OCI-LY1 (cell line): Measurements from ENCODE around the gene ANKRD52.

ENCODE experiments used
- H2AFZ ChIP-seq: fragments of 200-600 bp; sonication (generic), shearing (Covaris generic); 2 replicates; pipeline ENCODE4 v1.6.0; 2014; ENCODE audit warnings: antibody characterized with exemption, mild to moderate bottlenecking, low read length
- H3F3A ChIP-seq: fragments of 200-600 bp; sonication (generic), shearing (Covaris generic); 2 replicates; pipeline ENCODE4 v1.6.0; 2014; ENCODE audit warnings: mild to moderate bottlenecking, antibody characterized with exemption, low read length, moderate library complexity; ENCODE audit not compliant: insufficient read depth
- H3K27ac ChIP-seq: fragments of 200-600 bp; sonication (generic); 2 replicates; pipeline ENCODE4 v1.5.1; 2014; ENCODE audit warnings: low read length, mixed run types, mild to moderate bottlenecking, low read depth; ENCODE audit not compliant: poor library complexity, severe bottlenecking
- H3K27me3 ChIP-seq: fragments of 200-600 bp; sonication (generic); 2 replicates; pipeline ENCODE4 v1.6.0; 2014; ENCODE audit warnings: antibody characterized with exemption, mild to moderate bottlenecking, low read length, moderate library complexity; ENCODE audit not compliant: insufficient read depth
- H3K36me3 ChIP-seq: fragments of 200-600 bp; sonication (generic); 2 replicates; pipeline ENCODE4 v1.6.1; 2014; ENCODE audit warnings: mild to moderate bottlenecking, antibody characterized with exemption, low read length, moderate library complexity, mixed read lengths; ENCODE audit not compliant: insufficient read depth
- H3K4me1 ChIP-seq: fragments of 200-600 bp; sonication (generic); 2 replicates; pipeline ENCODE4 v1.5.1; 2014; ENCODE audit warnings: mild to moderate bottlenecking, low read length, moderate library complexity; ENCODE audit not compliant: insufficient read depth, severe bottlenecking
- H3K4me2 ChIP-seq: fragments of 200-600 bp; sonication (generic), shearing (Covaris generic); 2 replicates; pipeline ENCODE4 v1.6.1; 2014; ENCODE audit warnings: low read length
- H3K4me3 ChIP-seq: fragments of 200-600 bp; sonication (generic); 2 replicates; pipeline ENCODE4 v1.5.1; 2014; ENCODE audit warnings: low read length, low read depth, mild to moderate bottlenecking, mixed read lengths; ENCODE audit not compliant: poor library complexity, severe bottlenecking
- H3K79me2 ChIP-seq: fragments of 200-600 bp; shearing (Covaris generic); 2 replicates; pipeline ENCODE4 v1.6.1; 2016; ENCODE audit warnings: mixed run types, low read length, mixed read lengths; ENCODE audit not compliant: insufficient read depth
- H3K9ac ChIP-seq: fragments of 200-600 bp; sonication (generic), shearing (Covaris generic); 2 replicates; pipeline ENCODE4 v1.6.1; 2014; ENCODE audit warnings: mild to moderate bottlenecking, low read length, mixed read lengths
- H3K9me2 ChIP-seq: fragments of 200-600 bp; sonication (generic), shearing (Covaris generic); 2 replicates; pipeline ENCODE4 v1.6.1; 2014; ENCODE audit warnings: low read depth, mild to moderate bottlenecking, low read length, mixed read lengths
- H3K9me3 ChIP-seq: fragments of 200-600 bp; shearing (Covaris generic); 2 replicates; pipeline ENCODE4 v1.6.1; 2014; ENCODE audit warnings: low read length, mixed read lengths
- H4K20me1 ChIP-seq: fragments of 200-600 bp; sonication (generic), shearing (Covaris generic); 2 replicates; pipeline ENCODE4 v1.6.0; 2016; ENCODE audit warnings: mild to moderate bottlenecking, low read length; ENCODE audit not compliant: insufficient read depth
- EZH2 ChIP-seq: fragments of 200-600 bp; sonication (generic), shearing (Covaris generic); IDR thresholded peaks from 2 replicates; pipeline ENCODE4 v1.8.0; 2017; ENCODE audit warnings: borderline replicate concordance, mixed run types, mild to moderate bottlenecking, antibody characterized with exemption, low read length, moderate library complexity, mixed read lengths
- TF ChIP-seq, protein P1 (sequence below): fragments of 200-600 bp; sonication (generic), shearing (Covaris generic); IDR thresholded peaks from 2 replicates; pipeline ENCODE4 v1.5.1; 2017; ENCODE audit warnings: mild to moderate bottlenecking, antibody characterized with exemption, low read length, moderate library complexity, mixed read lengths

ANKRD52 gene

DNA sequence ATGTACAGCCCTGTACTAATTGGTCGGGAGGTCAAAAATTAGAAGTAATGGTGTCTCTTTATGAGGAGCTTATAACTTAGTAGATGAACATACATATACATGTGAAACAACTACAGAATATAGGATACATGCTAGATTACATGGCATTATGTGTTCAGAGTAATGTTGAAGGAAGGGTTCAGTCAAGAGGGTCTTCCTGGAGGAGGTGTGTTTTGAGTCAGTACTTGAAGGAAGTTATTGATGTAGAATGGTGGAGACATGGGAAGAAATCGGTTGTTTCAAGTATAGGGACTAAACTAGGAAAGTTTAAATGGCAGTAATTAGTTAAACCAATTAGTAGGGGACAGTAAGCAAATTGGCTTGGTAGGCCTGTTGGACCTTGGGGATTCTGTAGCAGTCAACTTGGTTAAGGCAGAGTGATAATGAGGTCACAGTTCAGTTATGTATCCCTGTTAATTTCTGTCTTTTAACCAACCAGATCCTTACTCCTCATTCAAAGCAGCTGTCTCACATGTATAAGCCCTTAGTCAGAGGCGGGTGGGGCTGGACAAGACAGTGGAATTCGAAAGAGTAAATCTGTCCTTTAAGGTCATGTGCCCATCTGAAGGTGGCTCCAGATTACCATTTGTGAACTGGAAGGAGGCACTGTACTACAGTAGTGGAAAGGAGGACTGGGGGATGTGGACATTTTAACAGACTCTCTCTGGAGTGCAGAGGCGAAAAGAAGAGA lies 3.5 kb upstream of the ANKRD52 start:
- Histone ChIP-seq H3K36me3 (no peaks in the 10 kb centered on the region), H4K20me1 (no peaks in the 10 kb centered on the region), H3K27ac (no peak overlapping the region), H3K4me3 (no peak overlapping the region), H3K4me2 (no peak overlapping the region), H2AFZ (no peak overlapping the region), H3K27me3 (no peaks in the 10 kb centered on the region), H3K9ac (no peak overlapping the region), H3K9me2 (no peaks in the 10 kb centered on the region), H3F3A (no peaks in the 10 kb centered on the region), H3K4me1 (peaks cover 21% of the 10 kb centered on the region), H3K9me3 (no peaks in the 10 kb centered on the region), H3K79me2 (no peaks in the 10 kb centered on the region)
- TF ChIP-seq, protein P1, sequence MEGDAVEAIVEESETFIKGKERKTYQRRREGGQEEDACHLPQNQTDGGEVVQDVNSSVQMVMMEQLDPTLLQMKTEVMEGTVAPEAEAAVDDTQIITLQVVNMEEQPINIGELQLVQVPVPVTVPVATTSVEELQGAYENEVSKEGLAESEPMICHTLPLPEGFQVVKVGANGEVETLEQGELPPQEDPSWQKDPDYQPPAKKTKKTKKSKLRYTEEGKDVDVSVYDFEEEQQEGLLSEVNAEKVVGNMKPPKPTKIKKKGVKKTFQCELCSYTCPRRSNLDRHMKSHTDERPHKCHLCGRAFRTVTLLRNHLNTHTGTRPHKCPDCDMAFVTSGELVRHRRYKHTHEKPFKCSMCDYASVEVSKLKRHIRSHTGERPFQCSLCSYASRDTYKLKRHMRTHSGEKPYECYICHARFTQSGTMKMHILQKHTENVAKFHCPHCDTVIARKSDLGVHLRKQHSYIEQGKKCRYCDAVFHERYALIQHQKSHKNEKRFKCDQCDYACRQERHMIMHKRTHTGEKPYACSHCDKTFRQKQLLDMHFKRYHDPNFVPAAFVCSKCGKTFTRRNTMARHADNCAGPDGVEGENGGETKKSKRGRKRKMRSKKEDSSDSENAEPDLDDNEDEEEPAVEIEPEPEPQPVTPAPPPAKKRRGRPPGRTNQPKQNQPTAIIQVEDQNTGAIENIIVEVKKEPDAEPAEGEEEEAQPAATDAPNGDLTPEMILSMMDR = no peak
- TF ChIP-seq EZH2 = no peak

DNA sequence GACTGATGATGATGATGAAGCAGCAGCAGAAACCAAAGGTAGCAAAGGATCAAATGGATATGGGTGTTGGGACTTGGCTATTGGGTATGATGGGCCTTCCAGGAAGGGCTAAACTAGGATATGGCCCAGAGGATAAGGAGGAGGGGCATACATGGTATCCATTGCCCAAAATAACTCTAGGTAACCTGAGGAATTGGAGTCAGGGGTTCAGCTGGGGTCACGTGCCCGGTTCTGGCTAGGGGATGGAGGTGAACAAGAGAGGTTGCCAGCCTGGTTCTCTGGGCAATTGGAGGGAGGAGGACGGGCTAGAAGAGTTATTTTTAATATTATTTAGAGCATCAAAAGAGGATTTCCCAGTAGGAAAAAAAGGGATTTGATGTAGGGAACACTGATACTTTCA lies 2.7 kb upstream of the ANKRD52 start:
- TF ChIP-seq EZH2 = no peak
- TF ChIP-seq, protein P1 = no peak
- H2AFZ ChIP-seq = no peak overlapping the region
- H3K27me3 ChIP-seq = no peaks in the 10 kb centered on the region
- no peaks in the 10 kb centered on the region for H4K20me1 ChIP-seq
- H3K9me2 ChIP-seq = no peaks in the 10 kb centered on the region
- H3F3A ChIP-seq = no peaks in the 10 kb centered on the region
- no peaks in the 10 kb centered on the region for H3K9me3 ChIP-seq
- no peak overlapping the region for H3K4me2 ChIP-seq
- no peak overlapping the region for H3K9ac ChIP-seq
- peaks cover 23% of the 10 kb centered on the region for H3K4me1 ChIP-seq
- peaks cover 5% of the 10 kb centered on the region; the same call in 1 of the 2 replicates for H3K36me3 ChIP-seq
- H3K27ac ChIP-seq = no peak overlapping the region
- H3K4me3 ChIP-seq = no peak overlapping the region
- H3K79me2 ChIP-seq = no peaks in the 10 kb centered on the region

DNA sequence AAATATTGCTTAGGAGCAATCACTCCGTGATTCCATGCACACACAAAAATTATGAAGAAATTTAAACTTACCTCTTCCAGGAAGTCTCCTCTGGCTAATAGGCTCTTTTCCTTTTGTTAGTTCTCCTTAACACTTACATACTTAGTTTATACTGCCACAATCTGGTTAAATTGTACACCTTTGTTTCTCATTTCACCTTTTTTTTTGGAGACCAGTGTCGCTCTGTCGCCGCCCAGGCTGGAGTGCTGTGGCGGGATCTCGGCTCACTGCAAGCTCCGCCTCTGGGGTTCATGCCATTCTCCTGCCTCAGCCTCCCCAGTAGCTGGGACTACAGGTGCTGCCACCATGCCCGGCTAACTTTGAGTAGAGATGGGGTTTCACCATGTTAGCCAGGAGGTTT lies 2.2 kb upstream of the ANKRD52 start:
- Histone ChIP-seq H3K9ac (no peak overlapping the region), H3K27ac (no peak overlapping the region), H3K4me2 (no peak overlapping the region), H2AFZ (no peak overlapping the region), H3F3A (no peaks in the 10 kb centered on the region), H4K20me1 (no peaks in the 10 kb centered on the region), H3K36me3 (peaks cover 11% of the 10 kb centered on the region; the same call in 1 of the 2 replicates), H3K27me3 (no peaks in the 10 kb centered on the region), H3K9me3 (no peaks in the 10 kb centered on the region), H3K9me2 (no peaks in the 10 kb centered on the region), H3K79me2 (no peaks in the 10 kb centered on the region), H3K4me3 (no peak overlapping the region), H3K4me1 (peaks cover 23% of the 10 kb centered on the region)
- TF ChIP-seq, protein P1 = no peak
- TF ChIP-seq EZH2 = no peak
